RWPE2 (cell line): ENCODE measurements around the gene KRT84.

ENCODE experiments used
- ATAC-seq: fragments of 200-7000 bp; cut with Tn5 transposase; 3 replicates; pipeline ENCODE4 v1.9.1; 2021; ENCODE audit warnings: low read depth
- DNase-seq: peaks from one replicate; pipeline ENCODE4 v3.0.0-alpha.2; 2020; ENCODE audit warnings: low spot score
- H3K27ac ChIP-seq: fragments of 450-650 bp; 2 replicates; pipeline ENCODE4 v1.5.1; 2017; ENCODE audit warnings: mild to moderate bottlenecking; ENCODE audit not compliant: poor library complexity, severe bottlenecking
- H3K27me3 ChIP-seq: fragments of 250-450 bp; sonication (Bioruptor Pico); 2 replicates; pipeline ENCODE4 v1.5.1; 2021; ENCODE audit warnings: mild to moderate bottlenecking, moderate library complexity; ENCODE audit not compliant: insufficient read depth, poor library complexity, severe bottlenecking
- H3K36me3 ChIP-seq: fragments of 250-450 bp; sonication (Bioruptor Pico); 2 replicates; pipeline ENCODE4 v1.5.1; 2020; ENCODE audit warnings: low read depth, mild to moderate bottlenecking, moderate library complexity
- H3K4me1 ChIP-seq: fragments of 250-450 bp; sonication (Bioruptor Pico); 2 replicates; pipeline ENCODE4 v1.5.1; 2021; ENCODE audit warnings: mild to moderate bottlenecking, moderate library complexity; ENCODE audit not compliant: insufficient read depth, poor library complexity, severe bottlenecking
- H3K4me3 ChIP-seq: fragments of 250-450 bp; sonication (Bioruptor Pico); 2 replicates; pipeline ENCODE4 v1.5.1; 2021; ENCODE audit warnings: mild to moderate bottlenecking, moderate library complexity; ENCODE audit not compliant: severe bottlenecking
- H3K9me3 ChIP-seq: fragments of 250-450 bp; sonication (Bioruptor Pico); 2 replicates; pipeline ENCODE4 v1.5.1; 2021; ENCODE audit warnings: mild to moderate bottlenecking, moderate library complexity; ENCODE audit not compliant: severe bottlenecking
- CTCF ChIP-seq: fragments of 450-650 bp; IDR thresholded peaks from one replicate; pipeline ENCODE4 v1.5.1; 2017; ENCODE audit warnings: mild to moderate bottlenecking, moderate library complexity; ENCODE audit not compliant: poor library complexity, severe bottlenecking

Gene KRT84

GRCh38 chr12:52423661-52424500 lies 38.4 kb upstream of the KRT84 start:
- TF ChIP-seq CTCF = no peak
- no peaks in the 10 kb centered on the region for H3K36me3 ChIP-seq
- no peak overlapping the region for H3K4me3 ChIP-seq
- H3K9me3 ChIP-seq = no peaks in the 10 kb centered on the region
- ATAC-seq = peak; percentile 15; the same call in 1 of the 3 replicates
- H3K27ac ChIP-seq = no peak overlapping the region
- H3K27me3 ChIP-seq = no peaks in the 10 kb centered on the region
- peaks cover 3% of the 10 kb centered on the region for H3K4me1 ChIP-seq
- DNase-seq = no peak

GRCh38 chr12:52423035-52423434 lies 37.6 kb upstream of the KRT84 start:
- Histone ChIP-seq H3K27me3 (no peaks in the 10 kb centered on the region), H3K9me3 (no peaks in the 10 kb centered on the region), H3K4me1 (peaks cover 3% of the 10 kb centered on the region), H3K4me3 (no peak overlapping the region), H3K36me3 (no peaks in the 10 kb centered on the region), H3K27ac (no peak overlapping the region)
- ATAC-seq (no peak), DNase-seq (no peak)
- no peak for TF ChIP-seq CTCF

GRCh38 chr12:52419656-52420055 lies 34.2 kb upstream of the KRT84 start:
- H3K27me3 ChIP-seq = no peaks in the 10 kb centered on the region
- no peaks in the 10 kb centered on the region for H3K36me3 ChIP-seq
- no peak overlapping the region for H3K27ac ChIP-seq
- DNase-seq (no peak), ATAC-seq (no peak)
- no peak overlapping the region for H3K4me3 ChIP-seq
- peaks cover 7% of the 10 kb centered on the region for H3K4me1 ChIP-seq
- TF ChIP-seq CTCF = no peak
- H3K9me3 ChIP-seq = no peaks in the 10 kb centered on the region

GRCh38 chr12:52418576-52419110 lies 33.2 kb upstream of the KRT84 start:
- Histone ChIP-seq H3K36me3 (no peaks in the 10 kb centered on the region), H3K27me3 (no peaks in the 10 kb centered on the region), H3K9me3 (no peaks in the 10 kb centered on the region), H3K27ac (no peak overlapping the region), H3K4me3 (no peak overlapping the region), H3K4me1 (peaks cover 7% of the 10 kb centered on the region)
- ATAC-seq (no peak), DNase-seq (no peak)
- no peak for TF ChIP-seq CTCF

GRCh38 chr12:52417740-52418139 lies 32.3 kb upstream of the KRT84 start:
- TF ChIP-seq CTCF = no peak
- peaks cover 7% of the 10 kb centered on the region for H3K4me1 ChIP-seq
- H3K36me3 ChIP-seq = no peaks in the 10 kb centered on the region
- no peak for DNase-seq
- no peak overlapping the region for H3K4me3 ChIP-seq
- no peak overlapping the region for H3K27ac ChIP-seq
- H3K27me3 ChIP-seq = no peaks in the 10 kb centered on the region
- no peak for ATAC-seq
- no peaks in the 10 kb centered on the region for H3K9me3 ChIP-seq
